ENCODE results near the gene CMTM6. TPM values are rescaled to one million over a fixed set of nuclear protein-coding genes. Genes with fewer than 3 reads are reported as not detected.

The CMTM6 gene
- total and polyA plus RNA-seq, 2 of the 8 experiments (the other 6 are each of a cell fraction or from before 2014, with no cell fraction given): 24.0 to 51.5 TPM

- H2BK12ac ChIP-seq (ENCODE audit: low read depth, low read length): no peak overlapping the region
- DNase-seq (ENCODE audit: low read depth in 1 of 2, low spot score in 2 of 2) (no peak), FAIRE-seq (no peak)
- no peak overlapping the region for H3K18ac ChIP-seq (ENCODE audit: extremely low read depth, low read length)
- H3K4me3 ChIP-seq (ENCODE audit: extremely low read depth in 1 of 4, insufficient read depth in 2 of 4, low read depth in 3 of 4, low read length in 4 of 4): no peak overlapping the region
- ChIA-PET POLR2A (ENCODE audit: partially characterized antibody) (no interaction called here), CTCF (ENCODE audit: partially characterized antibody) (interaction anchor here (1.0 to 1.3 kb wide), 2 partner anchors 29 to 31 kb away, joined by 4 read pairs; no protein-coding TSS in a partner anchor)
- H4K5ac ChIP-seq (ENCODE audit: insufficient read length, low read depth, low read length): no peak overlapping the region
- H2BK20ac ChIP-seq (ENCODE audit: low read length): no peak overlapping the region
- no peak overlapping the region for H4K91ac ChIP-seq (replicated peaks; ENCODE audit: insufficient read length, low read length)
- H3K56ac ChIP-seq (replicated peaks; ENCODE audit: insufficient read length, low read depth, low read length): no peak overlapping the region
- peaks cover 0 to 2% (median under 1%) of the 10 kb centered on the region in 4 experiments; a peak in 3 of 7 replicates for H3K4me1 ChIP-seq (replicated peaks in 1 of 4; ENCODE audit: control insufficient read depth in 3 of 4, insufficient read depth in 4 of 4, low read length in 3 of 4)
- no peaks in the 10 kb centered on the region for H3K9me3 ChIP-seq (ENCODE audit: insufficient read depth in 2 of 2, low read depth in 1 of 2, low read length in 1 of 2)
- no peak overlapping the region for H2BK15ac ChIP-seq (ENCODE audit: low read length)
- no peak overlapping the region for H3K27ac ChIP-seq (ENCODE audit: low read depth, low read length)
- peaks cover 0 to 4% (median 0%) of the 10 kb centered on the region in 4 experiments; a peak in 1 of 8 replicates for H3K36me3 ChIP-seq (ENCODE audit: control insufficient read depth in 2 of 4, insufficient read depth in 4 of 4, low read length in 3 of 4)
- H3K79me1 ChIP-seq (ENCODE audit: low read depth, low read length): no peaks in the 10 kb centered on the region; the same call in 1 of the 2 replicates
- no peak overlapping the region for H3K4ac ChIP-seq (replicated peaks; ENCODE audit: insufficient read length, low read depth, low read length)
- no peak overlapping the region for H2AFZ ChIP-seq (ENCODE audit: low read length)
- no peaks in the 10 kb centered on the region for H3K23me2 ChIP-seq (ENCODE audit: low read depth, low read length)
- no peak overlapping the region for H3K23ac ChIP-seq (ENCODE audit: insufficient read length)
- no peak overlapping the region for H2AK5ac ChIP-seq (ENCODE audit: low read depth, low read length)
- no peak overlapping the region for H3K14ac ChIP-seq (ENCODE audit: insufficient read length)
- no peak overlapping the region for H4K8ac ChIP-seq (ENCODE audit: extremely low read depth, insufficient read depth, low read length)
- no peak overlapping the region for H3K9ac ChIP-seq (replicated peaks in 1 of 4; ENCODE audit: extremely low read depth in 1 of 4, low read depth in 3 of 4, low read length in 3 of 4)
- no peak overlapping the region for H2BK120ac ChIP-seq (replicated peaks; ENCODE audit: low read depth, low read length)
- TF ChIP-seq RBBP5 (IDR thresholded peaks at IDR 0.05; ENCODE audit: borderline replicate concordance, low read depth, low read length): no peak
- TF ChIP-seq RNF2 (IDR thresholded peaks at IDR 0.05; ENCODE audit: borderline replicate concordance, low read depth, low read length, missing control alignments, poor library complexity, severe bottlenecking): no peak
- TF ChIP-seq TAF7 (optimal IDR thresholded peaks at IDR 0.05; ENCODE audit: borderline replicate concordance, low read depth, low read length): no peak
- TF ChIP-seq ATF3 (IDR thresholded peaks at IDR 0.05; ENCODE audit: insufficient read depth, low read depth, low read length): no peak
- no peak for TF ChIP-seq TCF12 (IDR thresholded peaks at IDR 0.05; ENCODE audit: low read depth, low read length)
- TF ChIP-seq SIX5 (IDR thresholded peaks at IDR 0.05; ENCODE audit: low read depth, low read length): no peak
- H3K4me2 ChIP-seq (ENCODE audit: insufficient read depth in 1 of 2, low read depth in 2 of 2, low read length in 2 of 2): no peak overlapping the region
- WGBS, 2 experiments (ENCODE audit: extremely low coverage in 1 of 2, insufficient coverage in 1 of 2, insufficient read length in 1 of 2, insufficient replicate concordance in 2 of 2, low coverage in 1 of 2, low lambda C conversion rate in 2 of 2, missing lambda C conversion rate in 1 of 2): 86% methylated on average over 2 of the region's 3 CpGs; no CpG with 5 or more reads in 1 of the 2 experiments
- H3K27me3 ChIP-seq (replicated peaks in 1 of 4; ENCODE audit: control insufficient read depth in 3 of 4, extremely low read depth in 1 of 4, insufficient read depth in 3 of 4, low read length in 3 of 4): no peaks in the 10 kb centered on the region
- no peak overlapping the region for H2BK5ac ChIP-seq (ENCODE audit: low read depth, low read length)
- peaks cover 0 to 67% of the 10 kb centered on the region in 2 experiments; a peak in 2 of 4 replicates for H3K79me2 ChIP-seq (ENCODE audit: control insufficient read depth in 1 of 2, insufficient read depth in 2 of 2, low read length in 2 of 2)
- H4K20me1 ChIP-seq (replicated peaks in 1 of 2; ENCODE audit: control insufficient read depth in 1 of 2, insufficient read depth in 2 of 2, low read length in 2 of 2): peaks cover 0 to 2% of the 10 kb centered on the region in 2 experiments
These were observed 4.4 kb downstream of the CMTM6 start for GRCh38 chr3:32498252-32498651.

Measured in H1 (cell line).